T-helper 22 cell (primary cell): Measurements from ENCODE around the gene SLC41A3.

Experiments
- DNase-seq: peaks from one replicate; pipeline ENCODE4 v3.0.0-alpha.2; 2020; ENCODE audit warnings: low read depth

SLC41A3 gene

GRCh38 chr3:126083913-126084767 lies at the start of gene SLC41A3:
Gene SLC41A3 (minus strand): TSS chr3:126084124. CDS start chr3:126068219, 15,905 bp downstream.
- DNase-seq: peak; percentile 73

GRCh38 chr3:126133606-126134005 lies 49.7 kb upstream of the SLC41A3 start:
- DNase-seq: no peak

GRCh38 chr3:126132751-126133511 lies 49.0 kb upstream of the SLC41A3 start:
- no peak for DNase-seq

GRCh38 chr3:126131881-126132750 lies 48.2 kb upstream of the SLC41A3 start:
- DNase-seq: no peak

- no peak for DNase-seq
Observed at GRCh38 chr3:126130981-126131745, 47.2 kb upstream of the SLC41A3 start.

- DNase-seq: no peak
Observed at GRCh38 chr3:126130081-126130855, 46.3 kb upstream of the SLC41A3 start.

GRCh38 chr3:126129398-126129891 lies 45.5 kb upstream of the SLC41A3 start:
- DNase-seq: no peak

GRCh38 chr3:126128504-126129397 lies 44.8 kb upstream of the SLC41A3 start:
- no peak for DNase-seq

- DNase-seq: no peak
Observed at GRCh38 chr3:126127904-126128303, 44.0 kb upstream of the SLC41A3 start.

GRCh38 chr3:126127452-126127851 lies 43.5 kb upstream of the SLC41A3 start:
- no peak for DNase-seq

- DNase-seq: no peak
Observed at GRCh38 chr3:126126811-126127431, 43.0 kb upstream of the SLC41A3 start.

GRCh38 chr3:126126286-126126685 lies 42.4 kb upstream of the SLC41A3 start:
- DNase-seq: no peak

GRCh38 chr3:126125781-126126251 lies 41.9 kb upstream of the SLC41A3 start:
- DNase-seq: no peak

- no peak for DNase-seq
Observed at GRCh38 chr3:126125341-126125740, 41.4 kb upstream of the SLC41A3 start.

- DNase-seq: no peak
Observed at GRCh38 chr3:126124896-126125295, 41.0 kb upstream of the SLC41A3 start.

- DNase-seq: no peak
Observed at GRCh38 chr3:126124148-126124868, 40.4 kb upstream of the SLC41A3 start.

- no peak for DNase-seq
Observed at GRCh38 chr3:126121632-126122031, 37.7 kb upstream of the SLC41A3 start.

- DNase-seq: no peak
Observed at GRCh38 chr3:126121074-126121473, 37.1 kb upstream of the SLC41A3 start.
